Measurements from ENCODE around the gene BBS4. TPM values are rescaled to one million over a fixed set of nuclear protein-coding genes. Genes with fewer than 3 reads are reported as not detected.
"Not testable (repeated sequence)": the region's sequence is repeated elsewhere in the genome, so short reads cannot be mapped to it uniquely, and the experiment has no call there.

BBS4 gene
- total and polyA plus RNA-seq, 12 donors = 13.6 to 44.1 (median 23.5) TPM

- H3K9me3 ChIP-seq (replicated peaks in 1 of 3) = no peaks in the 10 kb centered on the region
- no peak for TF ChIP-seq CTCF (IDR thresholded peaks at IDR 0.05)
- TF ChIP-seq POLR2A (IDR thresholded peaks at IDR 0.05) = no peak
- no peak overlapping the region for H3K27ac ChIP-seq
- intact Hi-C loops (cut with DNase I) = no loop called here
- H3K27me3 ChIP-seq = no peaks in the 10 kb centered on the region
- no peak for DNase-seq
- WGBS, 4 donors = 77 to 86% (median 82%) methylated on average over 3 of the region's 3 CpGs
- H3K4me3 ChIP-seq = no peak overlapping the region
- no peaks in the 10 kb centered on the region for H3K4me1 ChIP-seq (replicated peaks in 1 of 2)
- H3K36me3 ChIP-seq (replicated peaks in 1 of 2) = no peaks in the 10 kb centered on the region
These were observed 39.4 kb downstream of the BBS4 start for GRCh38 chr15:72725446-72725845.

- DNase-seq; intact Hi-C loops (cut with DNase I); H3K27me3 ChIP-seq; H3K4me3 ChIP-seq; H3K27ac ChIP-seq; H3K36me3 ChIP-seq (replicated peaks in 1 of 2); H3K4me1 ChIP-seq (replicated peaks in 1 of 2); H3K9me3 ChIP-seq (replicated peaks in 1 of 3): not testable (repeated sequence)
- WGBS, 4 donors = 95 to 98% (median 97%) methylated on average over 6 of the region's 6 CpGs
These were observed 39.8 kb downstream of the BBS4 start for GRCh38 chr15:72725851-72726250.

GRCh38 chr15:72727154-72727553, 41.1 kb downstream of the BBS4 start:
- DNase-seq = no peak
- Histone ChIP-seq H3K4me1 (replicated peaks in 1 of 2) (no peaks in the 10 kb centered on the region), H3K4me3 (no peak overlapping the region), H3K27ac (no peak overlapping the region), H3K9me3 (replicated peaks in 1 of 3) (no peaks in the 10 kb centered on the region), H3K27me3 (no peaks in the 10 kb centered on the region), H3K36me3 (replicated peaks in 1 of 2) (peaks cover 0 to 11% of the 10 kb centered on the region in 2 donors)
- intact Hi-C loops (cut with DNase I) = no loop called here
- TF ChIP-seq POLR2A (IDR thresholded peaks at IDR 0.05) = no peak
- TF ChIP-seq CTCF (IDR thresholded peaks at IDR 0.05) = no peak

- H3K27ac ChIP-seq; intact Hi-C loops (cut with DNase I); H3K4me3 ChIP-seq; H3K27me3 ChIP-seq; DNase-seq; H3K4me1 ChIP-seq (replicated peaks in 1 of 2); H3K9me3 ChIP-seq (replicated peaks in 1 of 3): not testable (repeated sequence)
- WGBS, 4 donors = 79 to 96% (median 87%) methylated on average over 1 of the region's 1 CpG
- H3K36me3 ChIP-seq (replicated peaks in 1 of 2) = peaks cover 0 to 13% of the 10 kb centered on the region in 2 donors
These were observed 42.2 kb downstream of the BBS4 start for GRCh38 chr15:72728249-72728648.

- H3K27ac ChIP-seq = no peak overlapping the region
- H3K9me3 ChIP-seq (replicated peaks in 1 of 3) = no peaks in the 10 kb centered on the region
- DNase-seq = no peak
- no peak overlapping the region for H3K4me3 ChIP-seq
- H3K27me3 ChIP-seq = no peaks in the 10 kb centered on the region
- H3K4me1 ChIP-seq (replicated peaks in 1 of 2) = no peaks in the 10 kb centered on the region
- WGBS, 4 donors = 93 to 98% (median 96%) methylated on average over 1 of the region's 1 CpG
- intact Hi-C loops (cut with DNase I) = no loop called here
- peaks cover 0 to 13% of the 10 kb centered on the region in 2 donors for H3K36me3 ChIP-seq (replicated peaks in 1 of 2)
- no peak for TF ChIP-seq CTCF (IDR thresholded peaks at IDR 0.05)
- no peak for TF ChIP-seq POLR2A (IDR thresholded peaks at IDR 0.05)
These were observed 42.8 kb downstream of the BBS4 start for GRCh38 chr15:72728821-72729220.
